GM12874 (cell line): Measurements from ENCODE around the gene ENO1.
A peak's percentile ranks its signal among the peaks of the same experiment; 100 is the strongest.

ENCODE experiments used
- TF ChIP-seq, protein P1 (sequence below): IDR thresholded peaks from 2 replicates; pipeline ENCODE4 v1.5.1; 2011; ENCODE audit warnings: low read depth, mild to moderate bottlenecking, control low read depth, low read length, moderate library complexity; ENCODE audit not compliant: insufficient read depth

The ENO1 gene

DNA sequence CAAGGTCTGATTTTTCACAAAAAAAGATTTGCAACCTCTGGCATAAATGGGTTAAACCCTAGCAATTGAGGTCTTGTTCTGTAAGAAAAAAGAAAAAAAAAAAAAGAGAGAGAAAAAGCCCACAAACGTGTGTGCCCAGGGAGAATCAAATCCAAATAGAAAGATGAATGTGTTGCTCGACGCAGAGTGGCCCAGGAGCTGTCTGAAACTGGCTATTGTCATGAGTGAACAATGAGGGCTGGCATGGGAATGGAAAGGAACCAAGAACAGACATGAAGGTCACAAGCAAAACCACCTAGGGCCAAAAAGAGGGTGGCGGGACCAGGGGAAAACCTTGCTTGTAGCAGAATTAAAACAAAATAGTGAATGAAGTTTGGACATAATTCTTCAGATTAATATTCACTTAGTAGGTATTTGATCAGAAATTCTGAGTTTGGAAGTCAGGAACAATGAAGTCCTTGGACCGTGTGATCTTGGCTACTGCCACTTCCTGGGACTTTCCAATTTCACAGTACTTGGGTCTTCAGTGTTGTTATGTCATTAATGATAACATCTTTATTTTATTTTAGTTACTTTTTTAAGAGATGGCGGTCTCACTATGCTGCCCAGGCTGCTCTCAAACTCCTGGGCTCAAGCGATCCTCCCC is 3.1 kb downstream of the ENO1 start:
- TF ChIP-seq, protein P1, sequence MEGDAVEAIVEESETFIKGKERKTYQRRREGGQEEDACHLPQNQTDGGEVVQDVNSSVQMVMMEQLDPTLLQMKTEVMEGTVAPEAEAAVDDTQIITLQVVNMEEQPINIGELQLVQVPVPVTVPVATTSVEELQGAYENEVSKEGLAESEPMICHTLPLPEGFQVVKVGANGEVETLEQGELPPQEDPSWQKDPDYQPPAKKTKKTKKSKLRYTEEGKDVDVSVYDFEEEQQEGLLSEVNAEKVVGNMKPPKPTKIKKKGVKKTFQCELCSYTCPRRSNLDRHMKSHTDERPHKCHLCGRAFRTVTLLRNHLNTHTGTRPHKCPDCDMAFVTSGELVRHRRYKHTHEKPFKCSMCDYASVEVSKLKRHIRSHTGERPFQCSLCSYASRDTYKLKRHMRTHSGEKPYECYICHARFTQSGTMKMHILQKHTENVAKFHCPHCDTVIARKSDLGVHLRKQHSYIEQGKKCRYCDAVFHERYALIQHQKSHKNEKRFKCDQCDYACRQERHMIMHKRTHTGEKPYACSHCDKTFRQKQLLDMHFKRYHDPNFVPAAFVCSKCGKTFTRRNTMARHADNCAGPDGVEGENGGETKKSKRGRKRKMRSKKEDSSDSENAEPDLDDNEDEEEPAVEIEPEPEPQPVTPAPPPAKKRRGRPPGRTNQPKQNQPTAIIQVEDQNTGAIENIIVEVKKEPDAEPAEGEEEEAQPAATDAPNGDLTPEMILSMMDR: no peak

- TF ChIP-seq, protein P1: no peak
These were observed 4.0 kb downstream of the ENO1 start for GRCh38 chr1:8874230-8875201.

DNA sequence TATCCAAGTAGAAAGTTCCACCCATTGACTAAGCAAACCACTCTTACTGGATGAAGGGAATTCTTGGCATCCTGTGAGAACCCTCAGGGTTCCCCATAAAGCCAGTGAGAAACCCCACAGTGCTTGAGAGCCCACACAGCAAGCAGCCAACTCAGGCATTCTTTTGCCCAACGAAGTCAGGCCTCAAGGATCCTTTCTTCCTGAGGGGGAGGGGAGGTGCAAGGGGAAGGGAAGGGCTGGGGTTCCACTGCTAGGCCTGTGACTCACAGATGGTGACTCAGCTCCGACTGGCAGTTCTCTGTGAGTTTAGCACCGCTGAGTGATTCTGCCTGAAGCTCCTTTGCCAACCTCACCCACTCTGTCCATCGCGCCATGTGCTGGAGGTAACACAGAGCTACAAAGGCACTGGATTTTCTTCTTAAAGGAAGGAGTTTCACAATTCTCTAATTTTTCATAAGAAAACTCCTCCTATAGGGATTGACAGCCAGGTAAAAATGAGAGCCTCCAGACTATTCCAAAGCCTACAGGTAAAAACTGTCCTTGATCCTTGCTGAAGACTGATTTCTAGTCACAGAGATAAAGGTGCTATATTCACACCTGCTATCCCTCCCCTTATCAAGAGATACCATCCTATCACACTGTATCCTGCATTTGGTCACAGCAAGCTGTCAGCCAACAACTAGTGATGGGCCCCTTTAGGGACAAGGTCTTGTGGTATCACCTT is 4.8 kb downstream of the ENO1 start:
- TF ChIP-seq, protein P1: no peak

DNA sequence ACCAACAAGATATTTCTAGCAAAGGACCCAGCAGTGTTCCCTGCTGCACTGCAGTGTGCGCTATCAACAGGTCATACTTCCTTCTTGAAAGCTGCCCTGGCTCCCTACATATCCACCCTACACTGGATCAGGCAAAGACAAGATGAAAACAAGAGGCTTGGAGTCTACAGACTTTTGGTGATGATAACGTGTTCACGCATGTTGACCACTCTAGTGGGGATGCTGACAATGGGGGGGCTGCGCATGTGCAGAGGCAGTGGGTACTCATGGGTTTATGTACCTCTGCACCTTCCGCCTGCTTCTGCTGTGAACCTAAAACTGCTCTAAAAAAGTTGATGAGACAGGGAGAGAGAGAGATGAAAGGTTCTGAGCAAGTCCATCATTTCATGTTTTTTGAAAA is 5.5 kb downstream of the ENO1 start:
- TF ChIP-seq, protein P1: no peak

- TF ChIP-seq, protein P1: no peak
These were observed 6.5 kb downstream of the ENO1 start for GRCh38 chr1:8871965-8872399.

- TF ChIP-seq, protein P1: peak; percentile 19; the same call in 1 of the 2 replicates
These were observed 6.9 kb downstream of the ENO1 start for GRCh38 chr1:8871539-8871935.
